ENCODE data around the gene UGGT2.
"Not testable (repeated sequence)": the region's sequence is repeated elsewhere in the genome, so short reads cannot be mapped to it uniquely, and the experiment has no call there.

Gene UGGT2

GRCh38 chr13:95797016-95797415 is 256.2 kb downstream of the UGGT2 start:
- no peak overlapping the region for H3K4me3 Mint-ChIP-seq
- DNase-seq = no peak
- H3K36me3 Mint-ChIP-seq = peaks cover 12 to 16% of the 10 kb centered on the region in 2 donors
- H3K27ac Mint-ChIP-seq = no peak overlapping the region
- H3K9me3 Mint-ChIP-seq = no peaks in the 10 kb centered on the region
- no peaks in the 10 kb centered on the region for H3K4me1 Mint-ChIP-seq
- no peak for ATAC-seq (replicated peaks)
- H3K27me3 Mint-ChIP-seq = no peaks in the 10 kb centered on the region

GRCh38 chr13:95793781-95794180 is 259.4 kb downstream of the UGGT2 start:
- ATAC-seq (replicated peaks) (no peak), DNase-seq (no peak)
- H3K4me3 Mint-ChIP-seq = no peak overlapping the region
- H3K4me1 Mint-ChIP-seq = no peaks in the 10 kb centered on the region
- no peaks in the 10 kb centered on the region for H3K27me3 Mint-ChIP-seq
- H3K27ac Mint-ChIP-seq = no peak overlapping the region
- H3K9me3 Mint-ChIP-seq = no peaks in the 10 kb centered on the region
- peaks cover 27 to 36% of the 10 kb centered on the region in 2 donors for H3K36me3 Mint-ChIP-seq

- DNase-seq (no peak), ATAC-seq (replicated peaks) (no peak)
- peaks cover 33 to 43% of the 10 kb centered on the region in 2 donors for H3K36me3 Mint-ChIP-seq
- no peaks in the 10 kb centered on the region for H3K27me3 Mint-ChIP-seq
- H3K4me3 Mint-ChIP-seq = no peak overlapping the region
- H3K4me1 Mint-ChIP-seq = no peaks in the 10 kb centered on the region
- H3K9me3 Mint-ChIP-seq = no peaks in the 10 kb centered on the region
- H3K27ac Mint-ChIP-seq = no peak overlapping the region
Measured at GRCh38 chr13:95793018-95793555, 260.1 kb downstream of the UGGT2 start.

GRCh38 chr13:95791084-95791722 is 262.0 kb downstream of the UGGT2 start:
- Mint-ChIP-seq H3K9me3 (no peaks in the 10 kb centered on the region), H3K27ac (no peak overlapping the region), H3K36me3 (peaks cover 42 to 57% of the 10 kb centered on the region in 2 donors), H3K4me3 (no peak overlapping the region), H3K4me1 (no peaks in the 10 kb centered on the region), H3K27me3 (no peaks in the 10 kb centered on the region)
- no peak for ATAC-seq (replicated peaks)
- no peak for DNase-seq

- not testable (repeated sequence) for H3K27ac Mint-ChIP-seq; H3K4me1 Mint-ChIP-seq; H3K9me3 Mint-ChIP-seq; DNase-seq; H3K27me3 Mint-ChIP-seq; H3K4me3 Mint-ChIP-seq; ATAC-seq (replicated peaks)
- peaks cover 42 to 60% of the 10 kb centered on the region in 2 donors for H3K36me3 Mint-ChIP-seq
Measured at GRCh38 chr13:95789315-95789714, 263.9 kb downstream of the UGGT2 start.

- ATAC-seq (replicated peaks) (no peak), DNase-seq (no peak)
- H3K27me3 Mint-ChIP-seq = no peaks in the 10 kb centered on the region
- H3K4me3 Mint-ChIP-seq = no peak overlapping the region
- H3K27ac Mint-ChIP-seq = no peak overlapping the region
- H3K9me3 Mint-ChIP-seq = no peaks in the 10 kb centered on the region
- H3K36me3 Mint-ChIP-seq = peaks cover 36 to 55% of the 10 kb centered on the region in 2 donors
- no peaks in the 10 kb centered on the region for H3K4me1 Mint-ChIP-seq
Measured at GRCh38 chr13:95788100-95788463, 265.1 kb downstream of the UGGT2 start.

- H3K27me3 Mint-ChIP-seq = no peaks in the 10 kb centered on the region
- no peaks in the 10 kb centered on the region for H3K9me3 Mint-ChIP-seq
- no peaks in the 10 kb centered on the region for H3K4me1 Mint-ChIP-seq
- H3K27ac Mint-ChIP-seq = no peak overlapping the region
- ATAC-seq (replicated peaks) = no peak
- H3K4me3 Mint-ChIP-seq = no peak overlapping the region
- DNase-seq = no peak
- H3K36me3 Mint-ChIP-seq = peaks cover 34 to 51% of the 10 kb centered on the region in 2 donors
Measured at GRCh38 chr13:95787356-95788099, 265.7 kb downstream of the UGGT2 start.

GRCh38 chr13:95784900-95785290 is 268.3 kb downstream of the UGGT2 start:
- no peaks in the 10 kb centered on the region for H3K4me1 Mint-ChIP-seq
- no peak overlapping the region for H3K27ac Mint-ChIP-seq

GRCh38 chr13:95784161-95784899 is 268.9 kb downstream of the UGGT2 start:
- H3K9me3 Mint-ChIP-seq = no peaks in the 10 kb centered on the region
- ATAC-seq (replicated peaks) (no peak), DNase-seq (no peak)
- H3K27me3 Mint-ChIP-seq = no peaks in the 10 kb centered on the region
- peaks cover 25 to 37% of the 10 kb centered on the region in 2 donors for H3K36me3 Mint-ChIP-seq
- H3K4me1 Mint-ChIP-seq = no peaks in the 10 kb centered on the region
- H3K4me3 Mint-ChIP-seq = no peak overlapping the region
- H3K27ac Mint-ChIP-seq = no peak overlapping the region

More at GRCh38 chr13:95784900-95785290, 268.3 kb downstream of the UGGT2 start:
- H3K27me3 Mint-ChIP-seq = no peaks in the 10 kb centered on the region
- ATAC-seq (replicated peaks) (no peak), DNase-seq (no peak)
- no peak overlapping the region for H3K4me3 Mint-ChIP-seq
- no peaks in the 10 kb centered on the region for H3K9me3 Mint-ChIP-seq
- H3K36me3 Mint-ChIP-seq = peaks cover 29 to 43% of the 10 kb centered on the region in 2 donors

- DNase-seq (no peak), ATAC-seq (replicated peaks) (no peak)
- Mint-ChIP-seq H3K27ac (no peak overlapping the region), H3K4me3 (no peak overlapping the region), H3K9me3 (no peaks in the 10 kb centered on the region), H3K27me3 (no peaks in the 10 kb centered on the region), H3K36me3 (peaks cover 19 to 32% of the 10 kb centered on the region in 2 donors), H3K4me1 (no peaks in the 10 kb centered on the region)
Measured at GRCh38 chr13:95783747-95784146, 269.5 kb downstream of the UGGT2 start.

- not testable (repeated sequence) for H3K9me3 Mint-ChIP-seq; H3K4me3 Mint-ChIP-seq; H3K27ac Mint-ChIP-seq; H3K4me1 Mint-ChIP-seq; ATAC-seq (replicated peaks); H3K27me3 Mint-ChIP-seq; DNase-seq
- H3K36me3 Mint-ChIP-seq = peaks cover 11 to 28% of the 10 kb centered on the region in 2 donors
Measured at GRCh38 chr13:95781940-95782339, 271.3 kb downstream of the UGGT2 start.

GRCh38 chr13:95781016-95781415 is 272.2 kb downstream of the UGGT2 start:
- Mint-ChIP-seq H3K4me1 (no peaks in the 10 kb centered on the region), H3K36me3 (peaks cover 11 to 26% of the 10 kb centered on the region in 2 donors), H3K4me3 (no peak overlapping the region), H3K27ac (no peak overlapping the region), H3K9me3 (no peaks in the 10 kb centered on the region), H3K27me3 (no peaks in the 10 kb centered on the region)
- DNase-seq = no peak
- ATAC-seq (replicated peaks) = no peak

- H3K27me3 Mint-ChIP-seq = no peaks in the 10 kb centered on the region
- no peak overlapping the region for H3K27ac Mint-ChIP-seq
- H3K4me3 Mint-ChIP-seq = no peak overlapping the region
- no peak for DNase-seq
- H3K9me3 Mint-ChIP-seq = no peaks in the 10 kb centered on the region
- H3K4me1 Mint-ChIP-seq = no peaks in the 10 kb centered on the region
- peaks cover 15 to 28% of the 10 kb centered on the region in 2 donors for H3K36me3 Mint-ChIP-seq
- no peak for ATAC-seq (replicated peaks)
Measured at GRCh38 chr13:95779522-95779921, 273.7 kb downstream of the UGGT2 start.

GRCh38 chr13:95771905-95772304 is 281.3 kb downstream of the UGGT2 start:
- Mint-ChIP-seq H3K9me3 (no peaks in the 10 kb centered on the region), H3K27ac (no peak overlapping the region), H3K4me3 (no peak overlapping the region), H3K27me3 (no peaks in the 10 kb centered on the region), H3K4me1 (no peaks in the 10 kb centered on the region), H3K36me3 (peaks cover 21 to 36% of the 10 kb centered on the region in 2 donors)
- no peak for ATAC-seq (replicated peaks)
- DNase-seq = no peak

All from stimulated activated naive B cell treated with anti-CD40 and anti-IgM and Interleukin-4, amounts not matched to agents 10 μg/mL and 1 μg/mL and 100 μg/mL, for 72 hours (primary cell).